ENCODE results near the gene LIPF. TPM values are rescaled to one million over a fixed set of nuclear protein-coding genes. Genes with fewer than 3 reads are reported as not detected.

LIPF gene, protein sequence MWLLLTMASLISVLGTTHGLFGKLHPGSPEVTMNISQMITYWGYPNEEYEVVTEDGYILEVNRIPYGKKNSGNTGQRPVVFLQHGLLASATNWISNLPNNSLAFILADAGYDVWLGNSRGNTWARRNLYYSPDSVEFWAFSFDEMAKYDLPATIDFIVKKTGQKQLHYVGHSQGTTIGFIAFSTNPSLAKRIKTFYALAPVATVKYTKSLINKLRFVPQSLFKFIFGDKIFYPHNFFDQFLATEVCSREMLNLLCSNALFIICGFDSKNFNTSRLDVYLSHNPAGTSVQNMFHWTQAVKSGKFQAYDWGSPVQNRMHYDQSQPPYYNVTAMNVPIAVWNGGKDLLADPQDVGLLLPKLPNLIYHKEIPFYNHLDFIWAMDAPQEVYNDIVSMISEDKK
- not detected for total RNA-seq
- total RNA-seq (2013): 2.4 TPM
- 0 to 0.07 (median 0) reads per million in 29 experiments for total RNA-seq

DNA sequence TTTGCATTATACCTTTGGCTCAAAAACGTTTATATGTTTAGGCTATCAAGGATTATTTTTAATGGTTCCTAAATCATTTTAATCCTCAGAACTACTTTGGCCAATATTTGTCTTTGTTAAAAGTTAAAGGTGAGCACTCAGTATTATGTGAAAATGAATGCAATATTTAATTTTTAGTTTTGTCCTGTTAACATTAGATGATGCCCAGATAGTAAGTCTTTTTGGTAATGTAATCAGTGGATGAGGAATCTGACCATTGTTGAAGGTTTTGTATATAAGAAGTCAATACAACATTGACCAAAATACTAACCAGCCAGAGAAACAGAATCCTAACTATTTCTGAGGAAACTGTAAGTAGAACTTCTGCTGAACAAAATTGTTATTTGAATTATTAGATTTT, at the start of gene LIPF:
TSS of gene LIPF (plus strand) at position 301 of the 400 bp plus-strand sequence. CDS start 2,856 bp downstream, outside the sequence.
- peaks cover 4% of the 10 kb centered on the region in 2 donors for H3K27me3 Mint-ChIP-seq
- H3K9me3 Mint-ChIP-seq: peaks cover 0 to 3% (median 0%) of the 10 kb centered on the region in 3 donors
- DNase-seq: no peak
- Histone ChIP-seq H3K27ac (ENCODE audit: low read length) (no peak within 1 kb of the TSS), H3K4me3 (ENCODE audit: control insufficient read depth in 1 of 2, extremely low read depth in 1 of 2, low read length in 1 of 2) (no peak within 1 kb of the TSS), H3K36me3 (ENCODE audit: control insufficient read depth in 2 of 2, extremely low read depth in 1 of 2, insufficient read depth in 1 of 2, low read length in 1 of 2) (no peaks in the 10 kb centered on the region), H3K9me3 (no peaks in the 10 kb centered on the region), H3K27me3 (replicated peaks in 1 of 2; ENCODE audit: control insufficient read depth in 2 of 2, extremely low read depth in 1 of 2, insufficient read depth in 2 of 2, low read length in 1 of 2) (no peaks in the 10 kb centered on the region), H3K4me1 (ENCODE audit: control insufficient read depth in 1 of 2, extremely low read depth in 1 of 2, insufficient read depth in 2 of 2, low read length in 2 of 2) (no peaks in the 10 kb centered on the region)
- H3K4me3 Mint-ChIP-seq: no peak within 1 kb of the TSS
- WGBS (ENCODE audit: insufficient coverage): no CpG with 5 or more reads among the region's 1 CpG
- CTCF ChIA-PET: no interaction called here
- no peaks in the 10 kb centered on the region for H3K4me1 Mint-ChIP-seq
- H3K27ac Mint-ChIP-seq: no peak within 1 kb of the TSS
- ATAC-seq (replicated peaks in 1 of 4): no peak
- no peaks in the 10 kb centered on the region for H3K36me3 Mint-ChIP-seq
- POLR2A ChIA-PET: no interaction called here

DNA sequence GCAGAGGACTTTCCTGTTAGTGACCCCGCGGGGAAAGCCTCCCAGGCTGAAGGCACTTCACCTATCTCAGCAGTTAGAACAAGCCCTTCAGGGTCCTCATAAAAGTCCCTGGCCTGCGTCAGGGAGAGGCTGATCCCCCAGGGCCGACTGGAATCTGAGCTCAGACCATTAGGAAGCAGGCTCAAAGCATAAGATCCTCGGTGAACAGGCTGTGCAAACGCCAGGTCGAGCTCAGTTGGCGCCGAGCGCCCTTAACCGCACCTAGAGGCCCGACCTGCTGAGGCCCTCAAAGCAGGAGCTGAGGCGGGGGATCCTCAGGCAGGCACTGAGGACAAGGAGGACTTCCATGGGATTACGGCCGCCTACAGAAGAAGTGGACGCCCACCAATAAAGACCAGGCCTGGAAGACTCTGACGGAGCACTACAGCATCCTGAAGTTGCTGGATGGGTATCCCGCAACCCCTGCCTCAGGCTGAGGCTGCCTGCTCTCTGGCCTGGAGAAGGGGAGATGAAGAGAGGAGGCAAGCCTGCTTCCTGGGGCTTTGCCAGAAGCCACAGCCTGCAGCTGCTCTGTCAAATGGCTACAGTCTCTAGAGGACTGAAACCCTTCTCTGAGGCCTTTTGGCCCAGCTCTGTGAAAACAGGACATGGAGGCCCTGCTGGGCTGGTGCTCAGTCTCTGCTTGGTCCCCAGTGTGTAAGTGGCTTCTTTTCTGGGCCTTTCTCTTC, 47.8 kb upstream of the LIPF start:
- Histone ChIP-seq H3K36me3 (ENCODE audit: control insufficient read depth in 2 of 2, extremely low read depth in 1 of 2, insufficient read depth in 1 of 2, low read length in 1 of 2) (no peaks in the 10 kb centered on the region), H3K4me3 (ENCODE audit: control insufficient read depth in 1 of 2, extremely low read depth in 1 of 2, low read length in 1 of 2) (no peak overlapping the region), H3K4me1 (ENCODE audit: control insufficient read depth in 1 of 2, extremely low read depth in 1 of 2, insufficient read depth in 2 of 2, low read length in 2 of 2) (no peaks in the 10 kb centered on the region), H3K9me3 (no peaks in the 10 kb centered on the region), H3K27me3 (replicated peaks in 1 of 2; ENCODE audit: control insufficient read depth in 2 of 2, extremely low read depth in 1 of 2, insufficient read depth in 2 of 2, low read length in 1 of 2) (no peaks in the 10 kb centered on the region), H3K27ac (ENCODE audit: low read length) (no peak overlapping the region)
- Mint-ChIP-seq H3K4me3 (no peak overlapping the region), H3K36me3 (no peaks in the 10 kb centered on the region), H3K4me1 (no peaks in the 10 kb centered on the region), H3K27me3 (no peaks in the 10 kb centered on the region), H3K27ac (no peak overlapping the region), H3K9me3 (no peaks in the 10 kb centered on the region)
- ChIA-PET POLR2A (no interaction called here), CTCF (no interaction called here)
- WGBS (ENCODE audit: insufficient coverage): 90% methylated on average over 16 of the region's 18 CpGs
- ATAC-seq (replicated peaks in 1 of 4) (no peak), DNase-seq (no peak)

DNA sequence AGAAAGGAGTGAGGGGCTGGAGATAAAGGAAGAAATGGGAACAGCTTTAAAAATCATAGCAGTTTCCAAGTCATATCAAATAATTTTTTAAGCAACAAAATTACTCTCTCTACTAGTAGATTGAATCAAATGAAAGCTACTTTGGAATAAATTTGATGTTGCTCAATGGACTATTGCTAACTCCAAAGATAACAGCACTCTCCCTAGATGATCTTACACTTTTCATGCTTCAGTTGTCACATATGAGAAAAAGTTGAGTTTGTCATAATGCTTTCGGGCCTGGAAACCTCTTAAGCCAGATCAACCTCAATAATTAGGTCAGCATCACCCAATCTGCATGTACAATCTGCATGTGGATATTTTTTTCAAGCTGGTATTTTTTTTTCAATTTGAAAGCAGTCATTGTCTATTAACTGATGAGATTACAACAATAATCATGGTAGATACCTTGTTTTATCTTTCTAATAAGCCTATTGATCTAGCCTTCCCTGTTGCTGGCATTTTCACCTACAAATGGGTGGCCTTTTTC, 46.4 kb upstream of the LIPF start:
- no peaks in the 10 kb centered on the region for H3K4me1 Mint-ChIP-seq
- POLR2A ChIA-PET: no interaction called here

DNA sequence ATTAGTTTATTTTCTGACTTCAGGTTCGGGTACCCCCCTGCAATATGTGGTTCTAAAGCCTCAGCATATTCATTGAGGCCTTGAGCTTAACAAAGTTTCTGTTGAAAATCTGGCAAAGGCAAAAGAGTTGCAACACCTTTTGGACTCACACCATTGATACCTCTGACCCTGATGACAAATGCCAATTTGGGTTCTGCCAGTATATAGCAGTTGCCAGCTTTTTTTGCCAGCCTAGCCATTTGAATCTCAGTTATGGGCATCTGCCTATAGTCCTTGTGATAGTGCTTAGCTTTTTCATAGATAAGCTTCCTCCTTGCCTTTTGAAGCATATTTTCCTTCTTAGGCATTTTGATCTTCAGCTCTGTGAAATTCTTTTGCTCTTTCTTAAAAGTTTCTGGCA, 45.7 kb upstream of the LIPF start:
- Mint-ChIP-seq H3K4me1 (no peaks in the 10 kb centered on the region), H3K4me3 (no peak overlapping the region), H3K27me3 (no peaks in the 10 kb centered on the region), H3K9me3 (no peaks in the 10 kb centered on the region), H3K27ac (no peak overlapping the region), H3K36me3 (no peaks in the 10 kb centered on the region)
- ChIA-PET POLR2A (interaction anchor here in 1 of 2 donors (0.5 kb wide), 2 partner anchors 327 to 673 kb away, joined by 5 read pairs; no protein-coding TSS in a partner anchor), CTCF (interaction anchor here in 1 of 2 donors (0.6 to 1.0 kb wide), 2 partner anchors 236 to 674 kb away, joined by 3 read pairs; no protein-coding TSS in a partner anchor)
- H3K4me3 ChIP-seq (ENCODE audit: control insufficient read depth in 1 of 2, extremely low read depth in 1 of 2, low read length in 1 of 2): no peak overlapping the region
- H3K4me1 ChIP-seq (ENCODE audit: control insufficient read depth in 1 of 2, extremely low read depth in 1 of 2, insufficient read depth in 2 of 2, low read length in 2 of 2): no peaks in the 10 kb centered on the region
- ATAC-seq (replicated peaks in 1 of 4): no peak
- no CpG with 5 or more reads among the region's 1 CpG for WGBS (ENCODE audit: insufficient coverage)
- no peaks in the 10 kb centered on the region for H3K36me3 ChIP-seq (ENCODE audit: control insufficient read depth in 2 of 2, extremely low read depth in 1 of 2, insufficient read depth in 1 of 2, low read length in 1 of 2)
- no peak overlapping the region for H3K27ac ChIP-seq (ENCODE audit: low read length)
- H3K9me3 ChIP-seq: no peaks in the 10 kb centered on the region
- DNase-seq: no peak
- no peaks in the 10 kb centered on the region for H3K27me3 ChIP-seq (replicated peaks in 1 of 2; ENCODE audit: control insufficient read depth in 2 of 2, extremely low read depth in 1 of 2, insufficient read depth in 2 of 2, low read length in 1 of 2)

More for the DNA sequence above, 46.4 kb upstream of the LIPF start:
- Histone ChIP-seq H3K36me3 (ENCODE audit: control insufficient read depth in 2 of 2, extremely low read depth in 1 of 2, insufficient read depth in 1 of 2, low read length in 1 of 2) (no peaks in the 10 kb centered on the region), H3K4me3 (ENCODE audit: control insufficient read depth in 1 of 2, extremely low read depth in 1 of 2, low read length in 1 of 2) (no peak overlapping the region), H3K4me1 (ENCODE audit: control insufficient read depth in 1 of 2, extremely low read depth in 1 of 2, insufficient read depth in 2 of 2, low read length in 2 of 2) (no peaks in the 10 kb centered on the region), H3K27me3 (replicated peaks in 1 of 2; ENCODE audit: control insufficient read depth in 2 of 2, extremely low read depth in 1 of 2, insufficient read depth in 2 of 2, low read length in 1 of 2) (no peaks in the 10 kb centered on the region), H3K9me3 (no peaks in the 10 kb centered on the region), H3K27ac (ENCODE audit: low read length) (no peak overlapping the region)
- no CpG with 5 or more reads among the region's 1 CpG for WGBS (ENCODE audit: insufficient coverage)
- no peaks in the 10 kb centered on the region for H3K9me3 Mint-ChIP-seq
- no peaks in the 10 kb centered on the region for H3K36me3 Mint-ChIP-seq
- ATAC-seq (replicated peaks in 1 of 4) (no peak), DNase-seq (no peak)
- CTCF ChIA-PET: interaction anchor here in 1 of 2 donors (1.0 kb wide), 1 partner anchor 235 kb away, joined by 3 read pairs; no protein-coding TSS in a partner anchor
- no peak overlapping the region for H3K27ac Mint-ChIP-seq
- no peaks in the 10 kb centered on the region for H3K27me3 Mint-ChIP-seq
- no peak overlapping the region for H3K4me3 Mint-ChIP-seq

DNA sequence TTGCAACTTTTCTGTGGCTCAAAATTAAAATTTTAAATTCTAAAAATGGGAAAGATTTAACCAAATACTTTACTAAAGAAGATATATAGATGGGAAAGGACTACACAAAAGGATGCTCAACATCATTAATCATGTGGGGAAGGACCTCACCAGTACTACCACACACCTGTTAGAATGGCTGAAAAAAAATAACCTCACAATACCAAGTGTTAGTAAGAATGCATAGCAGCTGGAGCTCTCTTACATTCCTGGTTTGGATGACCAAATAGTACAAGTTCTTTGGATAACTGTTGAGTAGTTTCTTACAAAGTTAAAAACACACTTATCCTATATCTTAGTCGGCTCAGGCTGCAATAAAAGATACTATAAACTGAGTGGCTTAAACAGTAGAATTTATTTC, 43.8 kb upstream of the LIPF start:
- H3K36me3 ChIP-seq (ENCODE audit: control insufficient read depth in 2 of 2, extremely low read depth in 1 of 2, insufficient read depth in 1 of 2, low read length in 1 of 2): no peaks in the 10 kb centered on the region
- no peak for DNase-seq
- H3K4me1 Mint-ChIP-seq: no peaks in the 10 kb centered on the region
- ChIA-PET POLR2A (no interaction called here), CTCF (no interaction called here)
- H3K27me3 ChIP-seq (replicated peaks in 1 of 2; ENCODE audit: control insufficient read depth in 2 of 2, extremely low read depth in 1 of 2, insufficient read depth in 2 of 2, low read length in 1 of 2): no peaks in the 10 kb centered on the region
- H3K27ac ChIP-seq (ENCODE audit: low read length): no peak overlapping the region
- H3K27ac Mint-ChIP-seq: no peak overlapping the region
- no peaks in the 10 kb centered on the region for H3K9me3 Mint-ChIP-seq
- no peak for ATAC-seq (replicated peaks in 1 of 4)
- H3K9me3 ChIP-seq: no peaks in the 10 kb centered on the region
- no peaks in the 10 kb centered on the region for H3K4me1 ChIP-seq (ENCODE audit: control insufficient read depth in 1 of 2, extremely low read depth in 1 of 2, insufficient read depth in 2 of 2, low read length in 2 of 2)
- no peaks in the 10 kb centered on the region for H3K27me3 Mint-ChIP-seq
- no peak overlapping the region for H3K4me3 ChIP-seq (ENCODE audit: control insufficient read depth in 1 of 2, extremely low read depth in 1 of 2, low read length in 1 of 2)
- no CpG with 5 or more reads among the region's 1 CpG for WGBS (ENCODE audit: insufficient coverage)
- H3K36me3 Mint-ChIP-seq: no peaks in the 10 kb centered on the region
- no peak overlapping the region for H3K4me3 Mint-ChIP-seq

GRCh38 chr10:88623835-88624234, 40.4 kb upstream of the LIPF start:
- Histone ChIP-seq H3K4me1 (ENCODE audit: control insufficient read depth in 1 of 2, extremely low read depth in 1 of 2, insufficient read depth in 2 of 2, low read length in 2 of 2) (no peaks in the 10 kb centered on the region), H3K36me3 (ENCODE audit: control insufficient read depth in 2 of 2, extremely low read depth in 1 of 2, insufficient read depth in 1 of 2, low read length in 1 of 2) (no peaks in the 10 kb centered on the region), H3K27me3 (replicated peaks in 1 of 2; ENCODE audit: control insufficient read depth in 2 of 2, extremely low read depth in 1 of 2, insufficient read depth in 2 of 2, low read length in 1 of 2) (no peaks in the 10 kb centered on the region), H3K27ac (ENCODE audit: low read length) (no peak overlapping the region), H3K9me3 (no peaks in the 10 kb centered on the region), H3K4me3 (ENCODE audit: control insufficient read depth in 1 of 2, extremely low read depth in 1 of 2, low read length in 1 of 2) (no peak overlapping the region)
- POLR2A ChIA-PET: no interaction called here
- no peaks in the 10 kb centered on the region for H3K9me3 Mint-ChIP-seq
- no peaks in the 10 kb centered on the region for H3K4me1 Mint-ChIP-seq
- CTCF ChIA-PET: no interaction called here
- no peak overlapping the region for H3K27ac Mint-ChIP-seq
- no peaks in the 10 kb centered on the region for H3K27me3 Mint-ChIP-seq
- DNase-seq: no peak
- no peak overlapping the region for H3K4me3 Mint-ChIP-seq
- no peak for ATAC-seq (replicated peaks in 1 of 4)
- WGBS (ENCODE audit: insufficient coverage): no CpG with 5 or more reads among the region's 2 CpGs
- no peaks in the 10 kb centered on the region for H3K36me3 Mint-ChIP-seq

Data from T-cell (primary cell).